ENCODE measurements around the gene TBC1D19.

GRCh38 chr4:26715636-26716242 lies 131.9 kb downstream of the TBC1D19 start:
- no peak for TF ChIP-seq POLR2A (IDR thresholded peaks at IDR 0.05)
- TF ChIP-seq, protein P1, sequence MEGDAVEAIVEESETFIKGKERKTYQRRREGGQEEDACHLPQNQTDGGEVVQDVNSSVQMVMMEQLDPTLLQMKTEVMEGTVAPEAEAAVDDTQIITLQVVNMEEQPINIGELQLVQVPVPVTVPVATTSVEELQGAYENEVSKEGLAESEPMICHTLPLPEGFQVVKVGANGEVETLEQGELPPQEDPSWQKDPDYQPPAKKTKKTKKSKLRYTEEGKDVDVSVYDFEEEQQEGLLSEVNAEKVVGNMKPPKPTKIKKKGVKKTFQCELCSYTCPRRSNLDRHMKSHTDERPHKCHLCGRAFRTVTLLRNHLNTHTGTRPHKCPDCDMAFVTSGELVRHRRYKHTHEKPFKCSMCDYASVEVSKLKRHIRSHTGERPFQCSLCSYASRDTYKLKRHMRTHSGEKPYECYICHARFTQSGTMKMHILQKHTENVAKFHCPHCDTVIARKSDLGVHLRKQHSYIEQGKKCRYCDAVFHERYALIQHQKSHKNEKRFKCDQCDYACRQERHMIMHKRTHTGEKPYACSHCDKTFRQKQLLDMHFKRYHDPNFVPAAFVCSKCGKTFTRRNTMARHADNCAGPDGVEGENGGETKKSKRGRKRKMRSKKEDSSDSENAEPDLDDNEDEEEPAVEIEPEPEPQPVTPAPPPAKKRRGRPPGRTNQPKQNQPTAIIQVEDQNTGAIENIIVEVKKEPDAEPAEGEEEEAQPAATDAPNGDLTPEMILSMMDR (IDR thresholded peaks at IDR 0.05), result no peak
